Glomerular visceral epithelial cell (primary cell): ENCODE results near the gene PLEKHM1.
"Not testable (repeated sequence)": the region's sequence is repeated elsewhere in the genome, so short reads cannot be mapped to it uniquely, and the experiment has no call there.

Experiments
- DNase-seq: peaks from one replicate; pipeline ENCODE4 v3.0.0-alpha.2; 2016; ENCODE audit errors: extremely low spot score

The PLEKHM1 gene

DNA sequence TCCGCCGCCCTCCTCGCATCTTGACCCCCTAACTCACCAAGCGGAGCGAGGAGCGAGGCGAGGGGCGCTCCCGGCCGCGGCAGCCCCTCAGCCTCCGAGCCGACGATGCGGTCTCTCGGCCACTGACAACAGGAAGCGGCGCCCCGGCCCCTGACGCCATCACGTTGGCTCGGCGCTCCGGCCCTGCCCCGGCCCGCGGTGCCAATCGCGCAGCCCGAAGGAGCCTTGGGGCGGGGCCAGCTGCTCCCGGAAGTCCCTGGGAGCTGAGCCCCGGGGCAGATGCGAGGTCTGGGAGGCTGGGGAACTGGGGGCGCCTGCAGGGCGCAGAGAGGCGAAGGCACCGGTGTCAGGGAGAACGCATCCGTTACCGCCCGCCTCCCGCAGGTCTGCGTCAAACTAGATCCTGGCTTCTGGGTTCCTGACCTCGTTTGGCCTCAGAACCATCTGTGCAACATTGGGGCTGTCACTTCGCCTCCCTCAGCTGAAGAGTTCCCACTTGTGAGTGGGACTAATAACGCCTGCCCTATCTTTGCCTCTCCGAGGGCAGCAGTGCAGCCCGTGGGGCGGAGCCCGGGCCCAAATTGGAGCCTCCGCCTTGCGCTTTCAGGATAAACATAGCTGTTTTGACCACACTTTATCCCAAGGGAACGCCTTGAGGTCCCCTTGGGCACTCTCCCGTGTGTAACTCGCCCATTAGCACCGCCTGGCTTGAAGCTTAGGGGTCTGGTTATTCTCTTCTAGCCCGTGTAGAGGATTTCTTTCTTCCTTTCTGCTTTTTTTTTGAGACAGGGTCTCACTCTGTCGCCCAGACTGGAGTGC lies at the start of gene PLEKHM1:
Gene PLEKHM1 (minus strand): TSS at position 107 of the 819 bp plus-strand sequence. CDS start 8,237 bp downstream, outside the sequence.
- peak; percentile 74 for DNase-seq

DNA sequence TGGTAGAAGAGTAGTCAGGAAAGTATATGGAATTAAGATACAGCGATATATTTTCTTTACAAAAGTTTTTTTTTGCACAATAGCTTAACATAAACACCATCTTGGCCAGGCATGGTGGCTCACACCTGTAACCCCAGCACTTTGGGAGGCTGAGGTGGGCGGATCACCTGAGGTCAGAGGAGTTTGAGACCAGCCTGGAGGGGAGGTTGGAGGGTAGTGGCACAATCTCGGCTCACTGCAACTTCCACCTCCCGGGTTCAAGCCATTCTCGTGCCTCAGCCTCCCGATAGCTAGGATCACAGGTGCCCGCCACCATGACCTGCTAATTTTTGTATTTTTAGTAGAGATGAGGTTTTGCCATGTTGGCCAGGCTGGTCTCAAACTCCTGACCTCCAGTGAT lies 47.6 kb upstream of the PLEKHM1 start:
- not testable (repeated sequence) for DNase-seq

DNA sequence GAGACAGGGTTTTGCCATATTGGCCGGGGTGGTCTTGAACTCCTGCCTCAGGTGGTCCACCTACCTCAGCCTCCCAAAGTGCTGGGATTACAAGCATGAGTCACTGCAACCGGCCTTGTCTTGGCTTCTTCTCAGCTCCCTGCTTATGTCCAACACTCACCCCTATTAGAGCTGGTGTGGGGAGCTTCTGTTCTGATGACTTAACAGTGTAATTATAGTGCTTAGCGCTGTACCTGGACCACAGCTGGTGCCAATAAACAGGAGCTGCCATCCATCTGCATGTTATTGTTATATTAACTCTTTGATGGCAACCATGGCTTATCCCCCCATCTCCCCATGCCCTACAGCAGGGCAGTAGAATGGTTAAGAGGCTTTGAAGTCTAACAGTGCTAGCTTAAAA lies 15.6 kb upstream of the PLEKHM1 start:
- not testable (repeated sequence) for DNase-seq

DNA sequence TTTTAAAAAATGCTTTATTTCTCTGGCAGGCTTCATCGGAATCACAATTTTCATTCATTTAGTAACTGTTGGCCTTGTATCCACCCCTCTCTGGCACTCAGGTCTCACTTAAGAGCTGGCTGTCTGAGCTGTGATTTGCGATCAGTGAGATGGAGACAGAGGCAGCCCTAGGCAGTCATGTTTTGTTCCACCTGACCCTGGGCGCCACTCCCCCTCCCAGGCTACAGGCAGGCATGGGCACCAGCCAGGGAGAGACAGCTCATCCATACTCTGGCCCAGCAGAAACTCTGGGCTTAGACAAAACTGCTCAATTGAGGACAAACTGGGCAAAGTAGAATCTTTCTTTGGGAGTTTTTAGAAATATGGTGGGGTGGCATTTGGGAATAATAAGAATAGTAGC lies 14.7 kb upstream of the PLEKHM1 start:
- not testable (repeated sequence) for DNase-seq

DNA sequence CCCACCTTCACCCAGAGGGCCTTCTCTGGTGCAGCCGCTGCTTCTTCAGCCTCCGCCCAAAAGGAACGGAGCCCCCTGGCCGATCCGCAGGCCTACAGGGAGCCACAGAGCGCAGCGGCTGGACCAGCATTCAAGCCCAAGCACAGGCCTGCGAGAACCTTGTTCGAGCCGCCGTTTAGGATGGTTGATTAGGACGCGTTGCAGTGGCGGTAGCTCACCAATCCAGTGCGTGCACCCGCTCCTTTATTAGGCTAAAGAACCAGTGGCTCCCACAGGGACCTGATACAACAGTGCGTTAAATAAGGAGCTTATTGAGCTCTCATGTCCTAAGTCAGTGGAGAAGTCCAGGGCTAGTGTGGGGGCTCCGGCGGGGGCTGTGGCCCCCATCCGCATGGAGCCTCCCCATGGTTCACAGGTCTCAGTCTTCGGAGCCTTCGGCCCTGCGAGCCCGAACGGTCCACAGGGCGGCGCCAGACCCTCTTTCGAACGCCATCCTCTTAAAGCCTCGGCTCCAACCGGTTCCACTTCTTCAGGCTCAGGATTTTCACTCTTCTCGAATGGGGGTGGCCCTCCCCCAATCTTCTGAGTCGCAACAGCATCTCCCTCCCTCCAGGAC lies 10.7 kb upstream of the PLEKHM1 start:
- DNase-seq: not testable (repeated sequence)

DNA sequence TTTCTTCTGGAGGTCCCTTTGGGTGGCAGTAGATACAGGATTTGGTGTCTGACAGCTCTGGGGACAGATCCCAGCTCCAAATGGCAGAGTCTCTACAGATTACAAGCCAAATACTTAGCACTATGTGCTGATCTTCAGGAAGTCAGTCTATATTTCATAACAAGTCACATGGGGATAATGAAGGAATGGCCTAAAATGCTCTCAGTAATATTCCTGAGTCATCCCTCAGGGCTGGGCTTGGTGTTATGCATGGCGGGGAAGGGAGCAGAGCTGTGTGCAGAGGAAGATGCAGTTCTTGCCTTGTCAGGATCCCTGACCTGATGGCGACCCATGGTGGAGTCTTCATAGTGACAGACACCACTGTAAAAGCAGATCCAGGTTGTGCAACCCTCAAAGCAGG lies 10.0 kb upstream of the PLEKHM1 start:
- not testable (repeated sequence) for DNase-seq

DNA sequence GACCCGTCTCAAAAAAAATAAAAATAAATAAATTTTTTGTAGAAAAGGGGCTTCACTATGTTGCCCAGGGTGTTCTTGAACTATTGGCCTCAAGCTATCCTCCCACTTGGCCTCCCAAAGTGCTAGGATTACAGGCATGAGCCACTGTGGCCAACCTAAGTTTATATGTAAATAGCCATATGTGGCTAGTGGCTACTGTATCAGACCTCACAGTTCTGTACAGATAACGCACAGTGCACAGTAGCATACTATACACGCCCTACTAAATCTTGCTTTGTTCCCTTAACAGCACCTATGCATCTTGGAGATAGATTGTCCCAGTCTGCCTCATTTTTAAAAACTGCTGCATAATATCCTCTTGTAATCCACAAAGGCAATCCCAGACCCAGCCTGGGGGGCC lies 8.7 kb upstream of the PLEKHM1 start:
- DNase-seq: not testable (repeated sequence)

DNA sequence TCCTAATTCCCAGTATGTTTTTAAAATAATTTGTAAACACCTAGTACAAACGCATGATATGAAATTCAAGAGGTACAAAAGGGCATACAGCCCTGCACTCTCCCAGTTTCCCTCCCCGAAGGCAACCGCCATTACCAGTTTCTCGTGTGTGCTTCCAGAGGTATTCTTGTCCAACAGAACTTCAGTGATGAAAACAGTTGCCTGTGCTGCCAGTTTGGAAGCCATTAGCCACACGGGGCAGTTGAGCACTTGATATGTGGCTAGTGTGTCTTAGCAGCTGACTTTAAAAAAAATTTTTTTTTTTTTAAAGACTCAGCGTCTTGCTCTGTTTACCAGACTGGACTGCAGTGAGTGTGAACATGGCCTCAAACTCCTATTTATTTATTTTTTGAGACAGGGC lies 7.9 kb upstream of the PLEKHM1 start:
- DNase-seq: not testable (repeated sequence)

DNA sequence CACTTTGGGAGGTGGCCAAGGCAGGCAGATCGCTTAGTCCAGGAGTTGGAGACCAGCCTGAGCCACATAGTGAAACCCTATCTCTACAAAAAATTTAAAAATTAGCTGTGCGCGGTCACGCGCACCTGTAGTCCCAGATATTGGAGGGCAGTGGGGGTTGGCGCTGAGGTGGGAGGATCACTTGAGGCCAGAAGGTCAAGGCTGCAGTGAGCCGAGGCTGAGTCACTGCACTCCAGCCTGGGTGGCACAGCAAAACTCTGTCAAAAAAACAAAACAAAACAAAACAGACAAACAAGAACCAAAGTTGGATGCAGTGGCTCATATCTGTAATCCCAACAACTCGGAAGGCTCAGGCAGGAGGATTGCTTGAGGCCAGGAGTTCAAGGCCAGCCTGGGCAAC lies 6.9 kb upstream of the PLEKHM1 start:
- DNase-seq: not testable (repeated sequence)

DNA sequence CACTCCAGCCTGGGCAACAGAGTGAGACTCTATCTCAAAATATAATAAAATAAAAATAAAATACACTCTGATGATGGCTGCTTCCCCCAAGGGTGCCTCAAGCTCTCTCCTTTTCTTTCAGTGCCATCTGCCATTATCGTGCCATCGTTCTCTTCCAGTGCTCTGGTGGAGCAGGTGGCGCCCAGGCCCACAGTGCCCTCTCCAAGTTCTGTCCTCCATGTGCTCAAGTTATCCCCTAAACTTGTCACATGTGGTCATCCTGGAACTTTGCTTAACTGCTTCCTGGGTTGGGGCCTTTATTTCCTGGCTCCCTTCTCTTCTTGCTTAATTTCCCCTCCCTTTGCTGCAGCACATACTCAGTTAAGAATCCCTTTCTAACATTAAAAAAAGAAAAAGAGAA lies 6.0 kb upstream of the PLEKHM1 start:
- DNase-seq: not testable (repeated sequence)

DNA sequence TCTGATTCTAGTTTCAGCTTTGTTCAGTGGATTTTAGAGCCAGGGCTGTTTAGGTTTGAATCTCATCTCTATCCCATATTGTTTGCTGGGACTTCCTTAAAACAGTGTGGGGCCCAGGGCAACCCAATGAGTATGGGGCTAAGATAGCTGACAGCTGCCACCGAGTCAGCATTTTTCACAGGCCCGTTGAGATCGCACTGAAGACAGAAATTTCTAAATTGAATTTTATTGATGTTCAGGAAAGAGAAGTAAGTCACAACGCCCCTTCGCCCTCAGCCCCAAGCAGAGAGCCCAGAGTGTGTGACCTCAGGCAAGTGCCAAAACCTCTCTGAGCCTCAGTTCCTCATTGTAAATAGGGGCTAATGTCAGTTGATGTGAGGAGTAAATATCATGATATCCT lies 4.0 kb upstream of the PLEKHM1 start:
- DNase-seq: not testable (repeated sequence)

DNA sequence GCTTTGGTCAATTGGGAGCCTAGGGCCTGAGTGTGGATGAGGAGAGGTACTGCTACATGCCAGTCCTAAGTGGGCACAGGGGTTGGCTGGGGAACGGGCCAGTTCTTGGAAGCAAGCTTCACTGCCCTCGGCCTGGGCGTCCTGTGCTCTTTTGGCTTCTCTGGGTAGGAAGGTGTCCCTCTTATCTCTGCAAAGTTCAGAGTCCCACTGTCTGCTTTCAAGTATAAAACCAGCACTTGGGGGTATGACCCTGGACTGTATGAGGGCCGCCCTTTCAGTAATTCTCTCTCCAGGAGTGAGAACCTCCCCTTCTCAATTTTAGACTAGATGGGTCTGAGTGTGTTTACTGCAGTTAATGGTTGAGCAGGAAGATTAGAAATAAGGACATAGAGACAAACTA lies 1.6 kb upstream of the PLEKHM1 start:
- DNase-seq: not testable (repeated sequence)

DNA sequence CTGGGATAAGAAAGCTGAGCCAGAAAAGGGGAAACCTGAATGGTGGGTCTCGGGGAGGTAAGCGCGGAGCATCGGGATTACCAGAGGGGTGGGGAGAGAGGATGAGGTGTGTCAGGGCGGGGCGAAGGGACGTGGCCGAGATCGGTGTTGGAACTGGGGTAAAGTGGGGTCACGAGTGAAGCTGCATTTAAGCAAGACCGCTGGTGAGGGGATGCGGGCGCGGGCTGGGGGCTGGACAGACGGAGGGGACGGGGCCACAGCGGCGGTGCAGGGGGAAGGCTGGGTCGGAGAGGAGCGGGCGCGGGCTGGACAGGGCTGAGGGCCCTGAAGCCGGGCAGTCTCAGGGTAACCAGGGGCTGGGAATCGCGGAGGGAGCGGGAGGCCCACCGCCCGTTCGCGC lies 323 bp downstream of the PLEKHM1 start:
- peak; percentile 7 for DNase-seq

DNA sequence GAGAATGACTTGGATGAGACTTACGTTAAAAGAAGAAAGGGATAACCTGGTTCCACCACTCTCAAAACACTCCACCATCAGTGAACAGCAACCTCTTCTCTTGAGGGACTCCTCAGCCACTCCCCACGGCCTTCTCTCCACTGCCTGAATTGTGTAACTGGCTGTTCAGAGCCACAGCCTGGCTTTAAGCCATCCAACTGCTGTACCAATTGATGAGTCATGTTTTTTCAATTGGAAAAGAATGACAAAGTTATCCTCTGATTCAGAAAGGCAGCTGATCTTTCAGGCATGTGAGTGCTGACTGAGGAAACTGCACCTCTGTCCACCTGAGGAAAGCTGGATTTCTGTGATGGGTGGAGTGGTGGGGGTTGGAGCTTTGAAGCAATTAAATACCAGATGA lies 2.8 kb downstream of the PLEKHM1 start:
- peak; percentile 82 for DNase-seq

DNA sequence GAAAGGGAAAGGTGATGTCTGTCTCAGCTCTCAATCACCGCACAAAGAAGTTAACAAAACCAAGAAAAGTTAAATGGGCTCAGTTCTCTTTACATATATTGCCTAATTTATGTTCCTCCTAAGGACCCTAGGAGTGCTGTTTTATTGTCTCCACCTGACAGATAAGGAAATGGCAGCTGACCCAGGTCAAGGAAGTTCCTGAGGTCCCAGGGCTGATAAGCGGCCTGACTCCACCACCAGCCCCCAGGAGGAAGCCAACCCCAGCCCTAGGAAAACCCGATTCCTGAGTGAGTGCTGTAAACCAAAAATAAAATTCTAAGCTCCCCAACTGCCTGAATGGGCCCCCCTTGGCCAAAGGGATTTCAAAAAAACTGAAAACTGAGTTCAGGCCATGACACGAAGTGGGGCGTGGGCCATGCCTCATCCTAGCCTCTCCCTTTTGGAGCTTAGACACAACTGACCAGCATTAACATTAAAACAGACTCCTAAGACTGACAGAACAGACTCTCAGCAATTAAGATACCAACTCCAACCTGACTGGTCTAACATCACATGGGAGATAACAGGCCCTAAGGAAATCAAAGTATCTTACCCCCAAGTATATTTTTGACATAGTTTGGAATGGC lies 6.8 kb downstream of the PLEKHM1 start:
- DNase-seq: not testable (repeated sequence)

DNA sequence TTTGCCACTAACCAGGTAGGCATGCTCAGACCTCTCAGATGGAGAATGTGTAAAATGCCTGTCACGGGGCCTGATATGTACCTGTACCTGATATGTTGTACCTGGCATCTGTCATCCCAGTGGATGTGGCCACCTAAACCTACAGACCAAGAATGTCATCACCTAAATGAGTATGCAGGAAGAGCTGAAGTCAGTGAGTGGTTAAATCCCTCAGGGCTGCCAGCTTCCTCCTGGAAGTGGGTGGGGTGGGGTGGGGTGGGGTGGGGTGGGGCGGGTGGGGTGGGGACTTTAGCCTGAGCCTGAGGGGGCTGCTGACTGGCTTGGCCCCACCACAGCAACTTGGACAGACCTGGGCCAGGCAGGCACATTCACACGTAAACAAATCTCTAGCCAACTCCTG lies 7.3 kb downstream of the PLEKHM1 start:
- not testable (repeated sequence) for DNase-seq

DNA sequence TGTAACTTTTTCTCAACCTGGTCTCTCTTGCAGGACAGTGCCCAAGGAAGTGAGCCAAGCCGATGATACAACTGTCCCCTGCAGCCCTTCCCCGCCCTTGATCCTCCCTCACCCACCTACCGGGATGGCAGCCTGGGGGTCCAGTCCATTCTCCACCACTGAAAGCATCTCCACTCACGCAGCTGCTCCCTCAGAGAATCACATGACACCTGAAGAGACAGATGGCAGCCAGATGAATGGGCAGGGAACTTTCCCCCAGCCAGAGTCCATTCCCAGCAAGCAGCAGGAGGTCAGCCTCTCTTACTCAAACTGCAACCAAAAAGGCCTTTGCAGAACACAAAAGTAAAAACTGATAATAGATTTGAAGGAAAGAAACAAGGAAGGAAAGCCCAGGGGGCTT lies 8.2 kb downstream of the PLEKHM1 start:
- DNase-seq: not testable (repeated sequence)

DNA sequence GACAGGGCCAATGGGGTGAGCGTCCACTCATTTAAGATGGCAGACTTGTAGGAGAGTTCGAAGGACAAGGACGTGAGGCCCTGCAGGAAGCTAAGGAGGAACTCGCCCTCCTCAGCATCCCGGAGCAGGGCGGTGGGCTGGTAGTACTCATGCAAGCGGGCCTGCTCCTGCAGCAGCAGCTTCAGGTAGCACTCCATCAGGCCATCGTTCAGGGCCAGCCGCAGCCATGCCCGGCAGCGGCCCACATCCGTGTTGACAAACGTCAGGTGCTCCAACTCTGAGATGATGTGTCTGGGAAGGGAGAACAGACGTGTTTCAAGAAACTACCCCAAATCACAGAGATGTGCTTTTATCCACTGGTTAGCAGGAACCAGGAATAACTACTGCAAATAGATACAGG lies 15.1 kb downstream of the PLEKHM1 start:
- not testable (repeated sequence) for DNase-seq

DNA sequence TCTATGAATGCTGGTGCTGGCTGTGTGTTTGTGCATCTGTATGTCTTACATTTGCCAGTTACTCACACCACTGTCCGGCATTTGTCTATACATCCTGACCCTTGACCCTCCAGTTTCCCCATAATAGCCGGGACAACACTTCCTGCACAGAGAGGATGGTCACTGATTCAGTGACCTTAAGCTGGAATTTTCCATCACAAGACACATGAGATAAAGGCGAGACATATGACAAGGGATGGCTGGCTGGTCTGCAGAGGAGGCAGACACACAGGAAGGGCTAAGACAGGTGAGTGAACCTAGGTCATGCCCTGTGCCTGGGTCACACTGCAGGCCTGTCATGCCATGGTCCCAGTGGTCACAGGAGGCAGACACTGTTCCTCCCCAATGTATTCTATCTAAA lies 18.3 kb downstream of the PLEKHM1 start:
- not testable (repeated sequence) for DNase-seq

DNA sequence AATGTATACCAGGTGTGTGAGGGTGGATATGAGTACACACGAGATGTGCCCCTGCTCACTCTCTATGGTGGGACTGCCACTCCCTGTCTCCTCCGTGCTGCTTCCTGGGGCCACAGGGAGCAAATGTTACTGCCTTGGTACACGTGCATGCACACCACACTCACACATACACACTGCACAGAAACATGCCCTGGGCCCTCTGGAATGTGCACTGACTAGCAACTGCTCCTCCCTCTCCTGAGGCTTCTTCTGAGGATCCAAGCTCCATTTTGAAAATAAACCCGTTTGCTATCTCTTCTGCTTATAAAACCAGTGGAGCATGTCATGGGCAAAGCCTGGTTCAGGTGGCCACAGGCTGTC lies 21.3 kb downstream of the PLEKHM1 start:
- not testable (repeated sequence) for DNase-seq

DNA sequence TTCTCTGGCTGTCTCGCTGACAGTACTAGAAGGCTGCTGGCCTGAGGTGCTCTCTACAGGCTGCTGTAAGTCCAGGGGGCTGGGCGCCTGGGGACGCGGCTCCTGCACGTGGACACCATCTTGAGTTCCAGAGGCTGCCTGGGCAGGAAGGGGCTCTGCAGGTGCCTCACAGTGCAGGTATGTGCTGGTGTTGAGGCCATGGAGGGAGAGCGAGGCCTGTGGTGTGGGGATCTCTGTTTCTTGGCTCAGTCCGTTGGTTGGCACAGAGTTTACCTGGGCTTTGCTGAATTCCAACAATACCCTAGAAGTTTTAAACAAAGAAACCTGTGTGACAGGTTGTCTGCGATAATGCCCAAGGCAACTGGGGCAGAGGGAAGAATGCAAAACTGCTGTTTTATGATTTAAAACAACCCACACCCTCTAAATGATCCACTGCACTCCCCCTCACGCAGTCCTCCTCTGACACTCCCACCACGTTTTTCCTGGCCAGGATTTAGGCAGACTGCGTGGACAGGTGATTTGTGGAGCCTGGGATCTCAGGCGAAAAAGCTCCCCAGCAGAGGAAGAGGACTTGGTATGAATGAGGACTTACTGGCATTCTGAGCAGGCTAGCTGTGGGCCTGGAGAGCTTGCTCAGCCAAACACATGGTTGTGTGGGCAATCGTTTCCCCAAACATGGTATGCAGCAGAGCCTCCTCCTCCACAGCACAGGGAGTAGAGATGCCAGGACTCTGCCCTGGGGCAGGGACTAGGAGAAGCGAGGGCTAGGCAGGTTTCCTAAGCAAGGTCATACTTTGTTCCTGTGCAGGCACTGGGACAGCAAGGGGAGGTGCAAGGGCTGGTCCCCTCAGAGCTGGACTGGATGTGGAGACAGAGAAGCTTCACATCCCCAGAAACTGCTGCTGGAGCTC lies 22.0 kb downstream of the PLEKHM1 start:
- not testable (repeated sequence) for DNase-seq
